Right lobe of liver (tissue), 4 donors: ENCODE measurements around the gene LTO1.

Source experiments
- CTCF ChIP-seq, 4 donors: fragments of 200-600 bp in 3 of 4; fragments of 450-650 bp in 1 of 4; IDR thresholded peaks; one replicate each; pipeline versions ENCODE4 v1.5.1 to v1.8.0; 2016 to 2022; ENCODE audit warnings: antibody characterized with exemption in 4 of 4, mild to moderate bottlenecking in 2 of 4
- POLR2A ChIP-seq: fragments of 450-650 bp; IDR thresholded peaks from one replicate; pipeline ENCODE4 v1.6.1; 2017; ENCODE audit warnings: antibody characterized with exemption, mild to moderate bottlenecking
- donor health status: DM: no; HTN: no; CAD: no.
- donor health status: DM: no; HTN: no; CAD: no.
- donor health status: DM: no; HTN: yes; CAD: no.

DNA sequence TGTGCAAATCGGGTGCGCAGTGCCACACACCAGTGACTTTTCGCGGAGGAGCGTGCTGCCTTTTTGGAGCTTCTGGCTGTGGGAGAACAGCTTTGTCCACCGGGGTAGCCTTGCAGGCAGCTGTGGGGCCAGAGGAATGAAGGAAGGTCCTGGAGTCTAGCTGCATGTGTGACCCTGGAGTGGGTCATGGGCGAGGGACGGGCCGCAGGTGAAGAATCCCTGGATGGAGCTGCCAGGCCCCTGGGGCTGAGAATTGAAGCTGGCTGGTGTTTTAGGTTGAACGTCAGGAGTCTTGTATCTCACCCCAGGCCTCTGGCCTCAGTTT, 25.6 kb downstream of the LTO1 start:
- TF ChIP-seq CTCF (IDR thresholded peaks at IDR 0.05) (no peak), POLR2A (no peak)
